Hindlimb muscle (tissue), 1 donor: ENCODE results near the gene PAQR7. TPM values are rescaled to one million over a fixed set of nuclear protein-coding genes. Genes with fewer than 3 reads are reported as not detected.

Experiments used
- DNase-seq: peaks from one replicate; pipeline ENCODE4 v3.0.0-alpha.2; 2013
- polyA plus RNA-seq: library from polyadenylated mRNA; unstranded; fragments of 120-200 nt; gene quantifications from one replicate; pipeline ENCODE4 v1.2.1, GENCODE V29; 2013; ENCODE audit not compliant: insufficient read length

PAQR7 gene
- polyA plus RNA-seq, 1 donor: 8.8 TPM

DNA sequence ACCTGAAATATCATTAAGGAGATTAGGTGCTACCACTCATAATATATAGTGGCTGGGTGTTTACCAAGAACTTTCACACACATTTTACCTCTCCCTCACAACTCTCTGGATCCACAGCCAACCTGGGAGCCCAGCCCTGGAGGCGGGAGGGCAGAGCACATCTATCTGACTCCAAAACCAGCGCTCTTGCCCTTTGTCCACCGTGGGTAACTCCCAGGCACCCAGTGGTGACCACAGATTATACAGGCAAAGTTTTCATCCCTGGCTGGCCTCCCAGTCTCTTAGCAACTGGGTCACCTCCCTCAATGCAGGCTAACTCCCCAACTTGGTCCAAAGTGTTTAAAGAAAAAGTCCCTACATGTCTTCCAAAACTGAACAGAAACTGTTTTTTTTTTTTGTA is 2.4 kb downstream of the PAQR7 start:
- DNase-seq: no peak

GRCh38 chr1:25872713-25873112 is 2.8 kb downstream of the PAQR7 start:
- no peak for DNase-seq

DNA sequence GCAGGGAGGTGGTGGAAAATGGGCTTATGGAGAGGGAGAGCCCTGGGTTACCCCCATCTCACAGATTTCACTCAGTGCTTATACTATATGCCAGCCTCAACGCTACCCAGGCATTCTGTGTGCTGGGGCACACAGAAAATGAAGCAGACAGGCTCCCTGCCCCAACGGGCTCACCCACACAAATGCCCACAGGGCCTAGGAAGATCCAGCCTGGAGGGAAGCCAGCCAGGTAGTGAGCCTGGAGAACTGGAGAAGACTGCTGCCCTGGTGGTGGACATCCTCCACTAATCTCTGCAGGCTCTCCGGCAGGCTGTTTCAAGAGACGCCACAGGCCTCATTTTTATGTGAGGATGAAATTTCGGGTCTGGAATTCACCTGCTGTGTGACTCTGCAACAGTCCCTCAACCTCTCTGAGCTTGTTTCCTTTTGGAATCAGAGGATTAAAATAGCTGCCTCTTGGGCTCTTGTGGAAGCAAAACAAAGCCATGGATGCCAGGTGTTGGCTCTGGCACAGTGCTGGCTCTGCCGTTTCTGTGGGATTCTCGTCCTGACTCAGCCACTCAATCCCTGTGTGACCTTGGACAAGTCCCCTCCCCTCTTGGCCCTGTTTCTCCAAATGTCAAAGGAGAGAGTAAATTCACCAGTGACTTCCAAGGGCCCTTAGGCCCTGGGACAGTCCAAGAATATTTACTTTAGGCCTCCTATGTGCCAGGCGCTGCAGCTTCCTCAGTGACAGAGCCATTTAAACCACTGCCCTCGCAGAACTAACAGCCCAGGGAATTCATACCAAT is 3.6 kb downstream of the PAQR7 start:
- no peak for DNase-seq

- DNase-seq: no peak
Measured at GRCh38 chr1:25871086-25871703, 4.3 kb downstream of the PAQR7 start.

DNA sequence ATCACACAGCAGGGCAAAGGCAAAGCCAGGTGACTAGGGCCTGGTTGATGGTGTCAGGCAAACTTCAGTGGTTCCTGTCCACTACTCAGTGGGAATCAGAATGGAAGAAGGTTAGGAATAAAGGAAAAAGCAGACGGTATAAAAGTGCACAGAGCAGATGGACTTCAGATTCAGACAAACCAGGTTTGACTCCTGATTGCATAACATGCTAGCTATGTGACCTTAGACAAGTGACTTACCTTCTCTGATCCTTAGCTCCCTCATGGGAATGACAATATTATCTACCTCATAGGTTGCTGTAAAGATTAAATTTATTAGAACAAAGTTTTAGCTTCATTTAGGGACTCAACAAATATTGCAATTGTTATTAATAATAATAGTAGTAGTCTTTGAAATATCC is 4.9 kb downstream of the PAQR7 start:
- no peak for DNase-seq

GRCh38 chr1:25869909-25870606 is 5.5 kb downstream of the PAQR7 start:
- no peak for DNase-seq

DNA sequence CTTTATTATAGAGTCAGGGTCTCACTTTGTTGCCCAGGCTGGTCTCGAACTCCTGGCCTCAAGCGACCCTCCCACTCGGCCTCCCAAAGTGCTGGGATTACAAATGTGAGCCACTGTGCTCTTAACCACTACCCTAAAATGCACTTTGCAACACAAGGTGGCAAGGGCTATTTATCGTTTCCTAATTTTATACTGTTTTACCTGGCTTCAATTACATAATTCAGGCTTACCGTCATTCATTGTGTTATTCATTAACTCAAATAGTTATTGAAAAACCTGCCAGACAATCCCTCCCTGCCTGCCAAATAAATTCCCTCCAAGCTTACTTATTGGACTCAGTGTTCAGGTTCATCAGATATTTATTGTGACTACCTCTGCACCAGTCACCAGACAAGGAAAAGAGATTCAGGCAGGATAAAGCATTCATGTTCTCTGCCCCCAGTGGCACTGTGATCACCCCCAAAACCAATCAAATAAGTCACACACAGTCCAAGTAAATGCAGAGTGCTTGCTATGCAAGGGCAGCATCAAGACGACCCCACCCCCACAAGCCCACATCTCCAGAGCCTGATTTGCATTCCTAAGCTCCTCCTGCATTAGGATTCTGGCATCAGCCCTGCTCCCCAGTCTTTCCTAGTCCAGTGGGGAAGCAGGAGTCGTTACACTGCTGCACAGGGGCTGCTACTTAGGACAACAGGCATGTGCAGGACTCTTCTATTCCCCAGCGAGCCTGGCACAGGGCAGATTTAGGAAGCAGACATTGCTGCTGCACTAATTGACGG is 8.1 kb downstream of the PAQR7 start:
- DNase-seq: no peak

DNA sequence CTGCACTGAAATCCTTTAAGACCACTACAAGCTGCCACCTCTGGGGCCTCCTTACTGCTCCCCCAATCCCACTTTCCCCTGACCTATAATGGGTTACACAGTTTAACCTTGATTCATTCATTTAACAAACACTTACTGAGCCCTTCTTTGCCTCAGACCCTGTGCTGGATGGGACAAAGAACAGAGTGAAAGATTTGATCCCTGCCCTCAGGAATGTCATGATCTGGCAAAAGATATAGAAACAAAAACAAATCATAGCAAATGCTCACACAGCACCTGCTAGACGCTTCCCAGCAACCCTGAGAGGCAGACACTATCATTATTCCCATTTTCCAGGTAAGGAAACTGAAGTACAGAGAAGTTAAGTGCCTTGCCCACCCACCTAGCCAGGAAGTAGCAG is 9.2 kb downstream of the PAQR7 start:
- DNase-seq: no peak

GRCh38 chr1:25864434-25864833 is 11.1 kb downstream of the PAQR7 start:
- no peak for DNase-seq

DNA sequence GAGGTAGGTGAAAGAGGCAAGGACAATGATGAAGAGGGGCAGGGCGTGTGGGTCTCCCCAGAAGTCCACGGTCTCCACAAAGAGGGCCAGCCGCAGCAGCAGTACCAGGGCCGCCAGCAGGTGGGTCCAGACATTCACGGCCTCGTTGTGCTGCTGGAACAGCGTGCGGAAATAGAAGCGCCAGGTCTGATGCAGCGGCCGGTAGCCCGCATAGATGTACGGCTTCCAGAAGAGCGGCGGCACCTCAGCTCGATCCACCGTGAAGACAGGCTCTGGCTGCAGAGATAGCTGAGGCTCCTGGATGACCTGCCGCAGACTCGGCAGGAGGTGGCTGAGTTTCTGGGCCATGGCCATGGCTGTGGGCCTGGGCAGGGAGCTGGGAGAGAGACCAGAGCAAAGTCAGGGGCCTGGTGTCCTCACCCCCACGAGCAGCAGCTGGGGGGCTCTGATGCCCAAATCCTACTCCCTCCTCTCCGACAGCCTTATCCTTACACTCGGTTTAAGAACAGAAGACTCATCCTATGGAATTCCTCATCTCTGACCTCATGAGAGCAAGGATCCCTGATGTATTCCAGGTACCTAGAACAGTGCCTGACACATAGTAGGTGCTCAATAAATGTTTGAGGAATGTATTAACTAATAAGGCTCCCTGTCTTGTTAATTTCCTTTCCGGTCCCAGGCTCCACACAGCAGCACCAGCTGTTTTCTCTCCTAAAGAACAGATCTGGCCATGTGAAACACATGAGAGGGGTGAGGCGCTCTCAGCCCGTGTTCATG is 11.8 kb downstream of the PAQR7 start:
- DNase-seq: no peak

GRCh38 chr1:25862785-25863485 is 12.6 kb downstream of the PAQR7 start:
- no peak for DNase-seq

- no peak for DNase-seq
Measured at GRCh38 chr1:25861316-25862286, 13.9 kb downstream of the PAQR7 start.

- peak; percentile 89 for DNase-seq
Measured at GRCh38 chr1:25858906-25859789, 16.4 kb downstream of the PAQR7 start, which contains the start of gene AUNIP. AUNIP (minus strand) TSS chr1:25859457; CDS start chr1:25859357, 100 bp downstream.

DNA sequence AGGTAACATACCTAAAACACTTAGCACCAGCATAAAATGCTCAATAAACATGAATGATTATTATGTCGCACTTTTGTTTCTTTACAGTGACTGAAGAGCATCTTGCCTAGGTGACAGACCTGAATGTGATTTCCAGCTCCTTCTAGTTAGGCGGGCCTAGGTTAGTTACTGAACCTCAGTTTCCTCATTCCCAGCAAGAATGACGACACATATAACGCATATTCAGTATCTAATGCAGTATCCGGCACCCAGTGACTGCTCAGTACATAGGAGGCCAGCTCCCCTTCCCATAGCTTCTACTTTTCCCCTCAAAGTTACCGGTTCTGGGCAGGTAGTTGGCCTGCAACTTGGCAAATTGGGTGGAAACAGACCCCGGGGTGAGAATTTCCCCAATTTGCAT is 17.0 kb downstream of the PAQR7 start:
- DNase-seq: no peak

GRCh38 chr1:25856856-25857255 is 18.7 kb downstream of the PAQR7 start:
- no peak for DNase-seq

GRCh38 chr1:25854554-25854953 is 21.0 kb downstream of the PAQR7 start:
- DNase-seq: no peak

- no peak for DNase-seq
Measured at GRCh38 chr1:25848531-25848930, 27.0 kb downstream of the PAQR7 start.

DNA sequence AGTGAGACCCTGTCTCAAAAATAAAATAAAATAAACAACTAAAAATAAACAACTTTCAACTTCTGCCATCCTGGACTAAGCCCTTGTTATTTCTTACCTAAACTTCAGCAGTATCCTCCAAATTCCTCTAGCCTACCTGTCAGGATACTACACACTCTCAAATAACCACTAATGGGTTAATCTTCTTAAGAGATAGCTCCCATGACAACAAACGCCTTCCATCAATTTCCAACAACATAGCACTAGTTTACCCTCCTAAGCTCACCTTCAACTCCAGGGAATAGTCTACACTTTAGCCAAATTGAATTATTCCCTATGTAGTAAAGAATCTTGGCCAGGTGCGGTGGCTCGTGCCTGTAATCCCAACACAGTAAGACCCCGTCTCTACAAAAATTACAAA is 27.6 kb downstream of the PAQR7 start:
- no peak for DNase-seq

DNA sequence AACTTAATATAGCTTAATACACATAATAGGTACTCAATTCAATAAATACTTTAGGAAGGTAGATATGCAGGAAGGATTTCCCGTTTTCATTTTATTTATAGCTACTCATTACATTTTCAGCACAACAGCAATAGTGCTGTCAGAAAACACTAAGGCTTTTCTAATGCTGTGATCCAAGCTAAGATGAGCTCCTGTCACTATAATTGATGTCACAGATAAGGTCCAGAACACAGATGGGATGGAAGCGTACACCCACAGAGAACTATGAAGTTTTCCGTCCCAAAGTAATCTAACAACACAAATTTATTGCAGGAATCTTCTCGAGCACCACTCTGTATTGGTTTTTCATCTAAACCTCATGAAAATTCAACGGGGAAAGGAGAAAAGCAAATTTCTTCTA is 29.8 kb downstream of the PAQR7 start:
- no peak for DNase-seq
